NCI-H2196 treated with DMSO at 0.1 percent for 48 hours (cell line): Measurements from ENCODE around the gene GTPBP1.

ENCODE experiments used
- DNase-seq: peaks from one replicate; lab custom pipeline; 2025; ENCODE audit not compliant: unreplicated experiment; lab: John Stamatoyannopoulos, UW

The GTPBP1 gene

GRCh38 chr22:38724926-38725571 lies 19.3 kb downstream of the GTPBP1 start:
- DNase-seq, result peak; percentile 14

- no peak for DNase-seq
These were observed 20.3 kb downstream of the GTPBP1 start for GRCh38 chr22:38725900-38726655.

GRCh38 chr22:38727123-38727522 lies 21.4 kb downstream of the GTPBP1 start:
- no peak for DNase-seq

- DNase-seq, result no peak
These were observed 22.0 kb downstream of the GTPBP1 start for GRCh38 chr22:38727530-38728451.

GRCh38 chr22:38728871-38729796 lies 23.4 kb downstream of the GTPBP1 start:
- no peak for DNase-seq

GRCh38 chr22:38729946-38730345 lies 24.2 kb downstream of the GTPBP1 start:
- DNase-seq, result no peak

GRCh38 chr22:38730411-38730871 lies 24.7 kb downstream of the GTPBP1 start:
- no peak for DNase-seq

GRCh38 chr22:38731703-38732161 lies 26.0 kb downstream of the GTPBP1 start:
- DNase-seq, result no peak

GRCh38 chr22:38732251-38732815 lies 26.6 kb downstream of the GTPBP1 start:
- DNase-seq, result no peak

- DNase-seq, result no peak
These were observed 27.6 kb downstream of the GTPBP1 start for GRCh38 chr22:38733329-38733723.

GRCh38 chr22:38733724-38734381 lies 28.1 kb downstream of the GTPBP1 start:
- peak; percentile 61 for DNase-seq

GRCh38 chr22:38734421-38735100 lies 28.8 kb downstream of the GTPBP1 start:
- DNase-seq, result no peak

- no peak for DNase-seq
These were observed 29.4 kb downstream of the GTPBP1 start for GRCh38 chr22:38735126-38735464.

- peak; percentile 5 for DNase-seq
These were observed 29.9 kb downstream of the GTPBP1 start for GRCh38 chr22:38735465-38736256.

GRCh38 chr22:38736257-38736570 lies 30.5 kb downstream of the GTPBP1 start:
- DNase-seq, result no peak

GRCh38 chr22:38737302-38738060 lies 31.7 kb downstream of the GTPBP1 start:
- DNase-seq, result no peak

- no peak for DNase-seq
These were observed 32.8 kb downstream of the GTPBP1 start for GRCh38 chr22:38738475-38739070.
